Fibroblast of villous mesenchyme (primary cell): ENCODE data around the gene LCAT. TPM values are rescaled to one million over a fixed set of nuclear protein-coding genes. Genes with fewer than 3 reads are reported as not detected.
"Not testable (repeated sequence)": the region's sequence is repeated elsewhere in the genome, so short reads cannot be mapped to it uniquely, and the experiment has no call there.

Experiments
- DNase-seq: peaks from one replicate; pipeline ENCODE4 v3.0.0-alpha.2; 2010; ENCODE audit warnings: low read depth
- H3K4me3 ChIP-seq: 2 replicates; pipeline ENCODE4 v1.5.1; 2011; ENCODE audit warnings: low read depth, mild to moderate bottlenecking, low read length
- CTCF ChIP-seq: IDR thresholded peaks from 2 replicates; pipeline ENCODE4 v1.5.1; 2012; ENCODE audit warnings: low read depth, mild to moderate bottlenecking, low read length; ENCODE audit not compliant: insufficient read depth
- total RNA-seq: library from RNA; depleted of rRNA; stranded (reverse); fragments of >200 nt; gene quantifications from 2 replicates; pipeline ENCODE4 v1.2.3, GENCODE V29; 2012

LCAT gene
- total RNA-seq, 1 donor, result 8.6 TPM

- no peak for TF ChIP-seq CTCF
- no peak for DNase-seq
- no peak overlapping the region for H3K4me3 ChIP-seq
Measured at GRCh38 chr16:67941469-67942199, 2.3 kb downstream of the LCAT start.

- no peak for DNase-seq
- TF ChIP-seq CTCF, result no peak
- H3K4me3 ChIP-seq, result no peak overlapping the region
Measured at GRCh38 chr16:67940446-67941089, 3.4 kb downstream of the LCAT start.

DNA sequence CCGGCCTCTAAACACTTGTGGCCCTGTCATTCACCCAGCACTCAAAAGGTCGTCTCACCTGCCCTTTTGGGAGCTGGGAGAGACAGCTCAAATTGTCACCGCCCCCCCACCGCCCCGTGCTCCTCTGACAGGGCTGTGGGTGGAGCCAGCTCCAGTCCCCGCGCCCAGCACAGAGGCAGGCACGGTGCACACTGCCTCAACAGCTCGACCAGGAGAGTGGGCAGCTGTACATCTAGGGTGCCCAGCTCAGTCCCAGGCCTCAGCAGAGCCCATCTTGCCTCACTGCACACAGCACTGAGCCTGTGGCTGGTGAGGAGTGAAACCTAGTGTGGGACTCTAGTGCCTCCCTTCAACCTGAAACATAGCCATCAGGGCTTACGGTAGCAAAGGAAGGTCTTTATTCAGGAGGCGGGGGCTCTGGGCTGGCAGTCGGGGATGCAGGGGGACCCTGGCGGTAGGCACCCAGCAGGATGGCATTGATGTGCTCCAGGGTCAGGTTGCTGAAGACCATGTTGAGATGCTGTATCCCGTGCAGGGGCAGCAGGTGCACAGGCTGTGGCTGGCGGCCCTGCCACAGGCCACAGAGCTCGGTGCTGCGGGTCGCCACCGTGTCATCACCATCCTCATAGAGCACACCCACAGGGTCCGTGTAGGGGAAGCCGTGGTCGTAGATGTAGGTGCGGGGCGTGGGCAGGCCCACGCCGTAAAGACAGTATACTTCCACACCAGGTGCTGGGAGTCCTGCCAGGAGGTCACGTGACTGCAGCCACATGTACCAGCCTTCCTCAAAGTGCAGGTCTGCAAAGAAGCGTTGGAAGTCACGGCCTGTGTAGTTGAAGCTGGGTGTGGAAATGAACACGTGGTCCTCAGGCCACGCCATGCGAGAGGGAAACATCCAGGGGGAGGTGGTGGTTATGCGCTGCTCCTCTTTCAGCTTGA lies 4.1 kb downstream of the LCAT start:
- TF ChIP-seq CTCF, result no peak
- no peak overlapping the region for H3K4me3 ChIP-seq
- DNase-seq, result no peak

DNA sequence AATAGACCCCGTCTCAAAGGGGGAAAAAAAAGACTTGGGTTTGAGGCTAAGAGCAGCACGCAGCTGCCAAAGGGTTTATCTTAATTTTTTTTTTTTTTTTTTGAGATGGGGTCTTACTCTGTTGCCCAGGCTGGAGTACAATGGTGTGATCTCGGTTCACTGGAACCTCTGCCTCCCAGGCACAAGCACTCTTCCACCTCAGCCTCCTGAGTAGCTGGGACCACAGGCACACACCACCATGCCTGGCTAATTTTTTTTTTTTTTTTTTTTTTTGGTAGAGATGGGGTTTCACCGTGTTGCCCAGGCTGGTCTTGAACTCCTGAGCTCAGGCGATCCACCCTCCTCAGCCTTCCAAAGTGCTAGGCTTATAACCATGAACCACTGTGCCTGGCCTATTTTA lies 6.2 kb downstream of the LCAT start:
- not testable (repeated sequence) for DNase-seq, H3K4me3 ChIP-seq

DNA sequence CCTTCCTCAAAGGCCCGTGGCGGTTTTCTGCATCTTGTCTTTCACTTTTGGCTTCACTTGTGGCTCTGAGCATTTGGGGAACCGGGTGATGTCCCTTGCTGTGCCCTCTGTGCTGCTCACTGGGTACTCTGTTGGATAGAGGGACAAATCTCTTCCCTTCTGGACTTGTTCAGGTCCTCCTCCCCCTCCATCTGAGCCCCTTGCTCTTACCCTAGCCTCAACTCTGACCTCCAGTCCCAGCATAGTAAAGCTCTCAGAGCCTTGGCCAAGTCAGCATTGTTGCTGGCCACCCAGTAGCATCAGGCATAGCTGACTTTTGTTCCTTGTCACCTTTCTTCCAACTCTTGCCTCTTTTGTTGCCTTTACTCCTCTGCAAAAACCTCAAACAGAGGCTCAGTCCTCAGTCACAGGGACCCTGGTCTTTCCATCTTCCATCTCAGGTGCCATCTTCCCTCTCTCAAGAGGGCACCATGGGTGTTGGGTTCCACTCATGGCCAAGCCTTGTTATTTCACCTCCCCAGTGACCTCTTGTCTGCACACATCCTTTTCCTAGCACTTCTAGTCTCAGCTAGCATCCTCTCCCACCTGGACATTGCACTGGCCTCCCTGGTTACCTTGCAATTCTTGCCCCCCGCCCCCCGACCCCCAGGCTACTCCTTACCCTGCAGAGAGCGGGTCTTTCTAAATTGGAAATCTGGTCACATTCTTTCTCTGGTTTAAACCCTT lies 6.9 kb downstream of the LCAT start:
- TF ChIP-seq CTCF, result no peak
- no peak for DNase-seq

GRCh38 chr16:67936124-67936879 lies 7.6 kb downstream of the LCAT start, which contains the start of gene PSMB10:
PSMB10 (minus strand) TSS chr16:67936850; CDS start chr16:67936749, 101 bp downstream.
- H3K4me3 ChIP-seq, result peak within 1 kb of the TSS; percentile 98
- TF ChIP-seq CTCF, result no peak
- peak; percentile 85 for DNase-seq

More for the DNA sequence above, 6.9 kb downstream of the LCAT start:
- peak overlapping the region; percentile 98 for H3K4me3 ChIP-seq
